Ecto neural progenitor cell (in vitro differentiated cells): Measurements from ENCODE around the gene SLC12A1.

Source experiments
- DNase-seq: peaks from one replicate; pipeline ENCODE4 v3.0.0-alpha.2; 2018; ENCODE audit warnings: low spot score

SLC12A1 gene

GRCh38 chr15:48242535-48242934 is 36.4 kb downstream of the SLC12A1 start:
- no peak for DNase-seq

GRCh38 chr15:48244921-48245320 is 38.8 kb downstream of the SLC12A1 start:
- DNase-seq, result no peak

DNA sequence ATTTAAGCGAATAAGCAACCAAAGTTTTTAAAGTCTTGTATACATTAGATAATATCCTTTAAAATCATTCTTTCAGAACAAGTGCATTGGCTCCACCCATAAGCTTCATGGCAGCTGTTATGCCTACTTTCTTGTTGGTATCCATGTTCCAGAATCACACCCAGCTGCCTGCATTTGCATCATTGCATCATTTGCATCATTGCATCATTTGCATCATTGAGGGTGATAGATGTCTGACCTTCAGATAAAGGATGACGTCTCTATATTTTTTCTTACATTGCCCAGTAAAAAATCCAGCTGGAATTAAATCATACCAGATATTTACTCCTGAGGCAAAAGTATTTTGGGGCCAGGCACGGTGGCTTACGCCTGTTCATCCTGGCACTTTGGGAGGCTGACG is 42.3 kb downstream of the SLC12A1 start:
- no peak for DNase-seq

DNA sequence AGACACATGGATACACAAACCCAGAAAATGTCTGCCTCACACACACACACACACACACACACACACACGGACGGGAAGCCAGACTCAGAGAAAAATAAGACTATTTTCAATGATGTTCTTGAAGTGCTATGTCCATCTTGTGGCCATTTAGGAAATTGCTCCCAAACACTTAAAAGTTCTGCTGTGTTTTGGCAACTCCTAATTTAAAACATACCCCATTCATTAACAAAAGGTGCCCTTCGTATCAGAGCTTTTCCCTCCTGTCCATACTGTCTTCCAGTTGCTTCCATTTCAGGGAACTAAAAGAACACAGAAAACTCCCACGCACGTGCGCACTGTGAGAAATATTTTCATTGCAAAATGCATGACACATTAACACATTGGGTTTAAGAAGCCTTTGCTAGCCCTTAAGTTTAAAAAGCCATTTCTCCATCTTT is 44.6 kb downstream of the SLC12A1 start:
- DNase-seq, result peak; percentile 54

GRCh38 chr15:48253172-48253571 is 47.1 kb downstream of the SLC12A1 start:
- no peak for DNase-seq

GRCh38 chr15:48265135-48265534 is 59.0 kb downstream of the SLC12A1 start:
- DNase-seq, result no peak

- no peak for DNase-seq
These were observed 60.1 kb downstream of the SLC12A1 start for GRCh38 chr15:48266024-48266689.

DNA sequence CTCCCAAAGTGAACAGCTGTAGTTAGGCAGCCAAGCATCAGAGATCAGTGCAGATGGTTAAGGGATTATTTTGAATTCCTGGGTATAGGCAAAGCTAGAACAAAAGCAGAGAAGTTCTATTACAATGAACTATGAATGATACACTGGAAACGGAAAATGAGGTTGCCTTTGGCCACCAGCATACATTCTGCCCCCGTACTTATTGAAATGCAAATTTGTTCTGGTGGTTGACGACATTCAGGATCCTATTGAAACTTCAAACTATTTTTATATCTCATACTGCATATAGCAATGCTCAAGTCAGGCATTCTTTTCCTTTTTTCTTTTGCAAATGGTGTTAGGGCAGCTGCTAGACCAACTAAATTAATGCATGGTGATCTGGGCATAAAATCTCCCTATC is 61.7 kb downstream of the SLC12A1 start:
- no peak for DNase-seq

- DNase-seq, result no peak
These were observed 66.9 kb downstream of the SLC12A1 start for GRCh38 chr15:48273049-48273448.

DNA sequence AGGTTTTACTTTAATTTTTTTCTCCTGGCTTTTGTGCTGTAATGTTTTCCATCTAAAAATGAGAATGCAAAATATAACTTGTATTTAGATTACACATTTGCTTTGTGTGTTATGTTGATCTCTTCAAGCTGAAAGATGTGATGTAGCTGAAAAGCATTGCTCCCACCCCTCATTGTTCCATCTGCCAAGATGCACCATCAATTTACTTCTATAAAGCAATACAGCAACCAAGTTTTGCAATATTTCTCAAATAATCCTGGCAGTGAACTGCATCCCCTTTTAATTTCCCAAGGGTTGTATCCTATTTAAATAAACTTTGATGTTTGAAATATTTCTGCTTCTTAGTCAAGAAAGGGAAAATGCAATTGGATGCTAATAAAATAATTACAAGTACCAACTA is 72.6 kb downstream of the SLC12A1 start:
- DNase-seq, result no peak

- DNase-seq, result no peak
These were observed 73.5 kb downstream of the SLC12A1 start for GRCh38 chr15:48279608-48280007.

- DNase-seq, result no peak
These were observed 75.6 kb downstream of the SLC12A1 start for GRCh38 chr15:48281674-48282073.

- no peak for DNase-seq
These were observed 76.1 kb downstream of the SLC12A1 start for GRCh38 chr15:48282216-48282615.

DNA sequence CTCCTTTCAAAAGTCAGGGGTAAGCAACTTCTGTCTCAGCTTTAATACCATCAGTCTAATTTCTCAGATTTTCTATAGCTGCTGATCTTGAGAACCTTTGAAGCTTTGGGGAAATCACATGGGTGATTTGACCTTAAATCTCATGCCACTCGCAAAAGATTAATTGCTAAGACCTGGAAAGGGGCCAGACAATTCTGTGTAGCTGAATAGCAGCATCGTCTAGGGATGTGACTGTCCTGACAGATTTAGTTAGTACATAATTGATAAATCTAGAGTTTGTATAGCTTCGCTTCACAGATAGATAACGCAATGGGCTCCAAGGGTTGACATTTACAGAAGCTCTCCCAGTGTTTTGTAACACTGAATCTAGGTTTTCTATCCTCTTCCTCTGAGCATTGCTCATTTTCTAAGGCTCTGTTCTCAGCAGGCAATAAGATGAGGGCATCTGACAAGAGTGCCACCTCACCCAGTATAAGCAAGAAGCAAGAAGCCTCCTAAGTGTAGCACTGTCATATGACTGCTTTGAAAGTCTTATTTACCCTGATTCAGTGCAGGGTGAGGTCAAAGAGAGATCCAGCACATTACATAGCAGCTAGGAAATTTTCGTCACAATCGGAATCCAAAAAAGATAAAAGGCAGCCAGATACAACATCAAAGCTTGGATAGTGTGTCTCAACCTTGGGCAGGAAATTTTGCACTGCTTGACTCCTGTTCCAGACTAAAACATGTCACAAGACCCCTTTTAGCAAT is 77.5 kb downstream of the SLC12A1 start:
- DNase-seq, result no peak

- peak; percentile 60 for DNase-seq
These were observed 79.5 kb downstream of the SLC12A1 start for GRCh38 chr15:48285329-48286214.

DNA sequence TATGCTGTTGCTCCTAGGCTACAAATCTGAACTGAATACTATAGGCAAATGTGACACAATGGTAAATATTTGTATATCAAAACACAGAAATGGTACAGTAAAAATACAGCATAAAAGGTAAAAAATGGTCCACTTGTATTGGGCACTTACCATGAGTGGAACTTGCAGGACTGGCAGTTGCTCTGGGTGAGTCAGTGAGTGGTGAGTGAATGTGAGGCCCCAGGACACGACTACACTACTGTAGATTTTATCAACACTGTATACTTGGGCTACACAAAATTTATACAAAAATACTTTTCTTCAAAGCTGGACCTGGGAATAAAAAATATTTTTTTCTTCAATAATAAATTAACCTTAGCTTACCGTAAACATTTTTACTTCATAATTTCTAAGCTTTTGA is 83.5 kb downstream of the SLC12A1 start:
- no peak for DNase-seq

GRCh38 chr15:48292458-48292857 is 86.4 kb downstream of the SLC12A1 start:
- no peak for DNase-seq

DNA sequence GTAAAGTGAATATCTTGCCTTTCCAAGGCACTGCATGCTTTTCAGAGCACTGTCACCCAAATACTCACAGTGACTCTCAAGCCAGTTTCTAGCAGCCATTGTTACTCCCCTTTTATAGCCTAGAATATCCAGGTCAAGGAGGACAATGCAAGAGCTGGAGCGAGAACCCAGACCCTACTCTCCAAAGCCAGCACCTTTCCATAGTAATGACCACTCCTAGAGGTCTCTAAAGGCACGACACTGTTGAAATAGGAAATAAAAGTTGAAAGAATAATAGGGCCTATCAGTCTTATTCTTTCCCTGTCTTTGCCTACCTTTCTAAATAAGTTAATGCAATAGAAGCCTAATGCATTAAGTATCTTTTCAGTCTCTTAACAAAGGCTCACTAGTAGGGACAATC is 91.6 kb downstream of the SLC12A1 start:
- DNase-seq, result no peak

DNA sequence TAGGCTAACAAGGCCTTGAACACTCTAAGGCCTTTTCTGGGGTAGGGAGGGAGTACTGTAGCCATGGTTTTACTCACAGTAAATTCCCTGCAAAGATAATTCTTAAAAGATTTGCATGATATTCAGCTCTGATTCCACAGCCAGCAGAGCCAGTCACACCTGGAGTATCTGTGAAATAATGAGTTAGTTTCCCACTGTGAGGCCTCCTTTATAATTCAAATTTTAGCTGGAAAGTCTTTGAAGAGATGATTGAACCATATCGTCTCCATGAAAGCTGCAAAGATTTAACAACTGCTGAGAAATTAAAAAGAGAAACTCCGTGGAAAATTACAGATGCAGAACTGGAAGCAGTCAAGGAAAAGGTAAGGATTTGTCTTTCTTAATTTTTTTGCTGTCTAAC is 92.8 kb downstream of the SLC12A1 start:
- no peak for DNase-seq

DNA sequence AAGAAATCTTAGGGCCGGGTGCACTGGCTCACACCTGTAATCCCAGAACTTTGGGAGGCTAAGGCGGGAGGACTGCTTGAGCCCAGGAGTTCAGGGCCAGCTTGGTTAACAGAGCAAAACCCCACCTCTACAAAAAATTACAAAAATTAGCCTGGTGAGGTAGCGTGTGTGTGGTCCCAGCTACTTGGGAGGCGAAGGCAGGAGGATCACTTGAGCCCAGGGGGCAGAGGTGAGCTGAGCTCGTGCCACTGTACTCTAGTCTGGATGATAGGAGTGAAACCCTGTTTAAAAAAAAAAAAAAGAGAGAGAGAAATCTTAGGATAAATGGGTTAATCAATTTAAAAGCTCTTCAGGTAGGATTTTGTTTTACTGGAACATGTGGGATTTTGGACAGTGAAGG is 93.9 kb downstream of the SLC12A1 start:
- no peak for DNase-seq

- DNase-seq, result no peak
These were observed 98.3 kb downstream of the SLC12A1 start for GRCh38 chr15:48304398-48304797.

DNA sequence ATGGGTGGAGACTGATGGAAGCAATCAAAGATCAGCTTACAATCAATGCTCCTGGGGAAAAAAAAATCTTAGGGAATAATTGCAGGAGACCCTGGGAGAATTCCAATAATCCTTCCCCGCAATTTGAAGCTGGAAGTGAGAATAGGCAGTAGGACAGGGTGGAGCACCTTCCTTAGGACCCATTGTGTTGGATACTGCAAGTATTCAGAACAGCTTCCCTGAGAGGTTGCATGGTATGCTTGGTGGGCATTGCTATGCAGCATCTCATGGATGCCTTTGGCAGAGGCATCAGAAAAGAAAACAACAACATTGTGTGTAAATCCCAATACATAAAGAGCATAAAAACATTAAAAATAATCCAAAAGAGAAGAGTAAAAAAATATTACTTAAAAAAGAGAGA is 100.5 kb downstream of the SLC12A1 start:
- no peak for DNase-seq

DNA sequence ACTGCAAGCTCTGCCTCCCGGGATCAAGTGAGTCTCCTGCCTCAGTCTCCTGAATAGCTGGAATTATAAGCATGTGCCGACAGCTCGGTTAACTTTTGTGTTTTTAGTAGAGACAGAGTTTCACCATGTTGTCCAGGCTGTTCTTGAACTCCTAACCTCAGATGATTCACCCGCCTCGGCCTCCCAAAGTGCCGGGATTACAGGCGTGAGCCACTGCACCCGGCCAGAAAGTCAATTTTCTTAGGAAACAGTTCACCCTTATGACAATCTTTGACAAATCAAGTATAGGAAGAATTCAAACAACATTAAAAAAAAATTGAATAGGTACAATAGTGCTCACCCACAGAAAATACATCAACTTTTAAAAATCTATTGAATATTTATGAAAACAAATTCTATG is 101.5 kb downstream of the SLC12A1 start:
- DNase-seq, result no peak
